ENCODE data around the gene AGBL1.

Gene AGBL1

DNA sequence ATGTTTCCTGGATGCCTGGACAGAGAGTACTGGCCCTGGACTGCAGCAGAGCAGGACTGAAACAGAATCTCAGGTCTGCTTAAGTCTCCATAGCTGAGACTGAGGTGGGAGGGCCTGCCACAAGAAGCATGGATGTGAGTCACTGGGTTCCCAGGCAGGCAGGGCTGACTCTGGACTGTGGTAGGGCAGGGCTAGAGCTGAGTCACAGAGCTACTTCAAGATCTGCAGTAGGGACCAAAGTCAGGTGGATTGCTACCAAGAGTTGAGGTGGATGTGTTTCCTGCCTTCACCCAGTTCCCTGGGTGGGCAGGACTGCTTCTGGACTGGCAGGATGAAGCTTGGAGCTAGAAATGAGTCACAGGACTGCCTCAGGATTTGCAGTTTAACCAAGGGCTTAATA is 282.9 kb downstream of the AGBL1 start:
- no peaks in the 10 kb centered on the region for H3K27me3 ChIP-seq (replicated peaks; ENCODE audit: control insufficient read depth, insufficient read depth, low read length)
- DNase-seq (ENCODE audit: extremely low read depth, insufficient read length) = no peak
- no peaks in the 10 kb centered on the region for H3K36me3 ChIP-seq (ENCODE audit: control insufficient read depth, insufficient read depth, low read length)
- no peak overlapping the region for H3K4me3 ChIP-seq (replicated peaks; ENCODE audit: low read depth, low read length)
- TF ChIP-seq, protein P1, sequence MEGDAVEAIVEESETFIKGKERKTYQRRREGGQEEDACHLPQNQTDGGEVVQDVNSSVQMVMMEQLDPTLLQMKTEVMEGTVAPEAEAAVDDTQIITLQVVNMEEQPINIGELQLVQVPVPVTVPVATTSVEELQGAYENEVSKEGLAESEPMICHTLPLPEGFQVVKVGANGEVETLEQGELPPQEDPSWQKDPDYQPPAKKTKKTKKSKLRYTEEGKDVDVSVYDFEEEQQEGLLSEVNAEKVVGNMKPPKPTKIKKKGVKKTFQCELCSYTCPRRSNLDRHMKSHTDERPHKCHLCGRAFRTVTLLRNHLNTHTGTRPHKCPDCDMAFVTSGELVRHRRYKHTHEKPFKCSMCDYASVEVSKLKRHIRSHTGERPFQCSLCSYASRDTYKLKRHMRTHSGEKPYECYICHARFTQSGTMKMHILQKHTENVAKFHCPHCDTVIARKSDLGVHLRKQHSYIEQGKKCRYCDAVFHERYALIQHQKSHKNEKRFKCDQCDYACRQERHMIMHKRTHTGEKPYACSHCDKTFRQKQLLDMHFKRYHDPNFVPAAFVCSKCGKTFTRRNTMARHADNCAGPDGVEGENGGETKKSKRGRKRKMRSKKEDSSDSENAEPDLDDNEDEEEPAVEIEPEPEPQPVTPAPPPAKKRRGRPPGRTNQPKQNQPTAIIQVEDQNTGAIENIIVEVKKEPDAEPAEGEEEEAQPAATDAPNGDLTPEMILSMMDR (IDR thresholded peaks at IDR 0.05; ENCODE audit: insufficient read depth, low read length, poor library complexity, severe bottlenecking) = no peak

DNA sequence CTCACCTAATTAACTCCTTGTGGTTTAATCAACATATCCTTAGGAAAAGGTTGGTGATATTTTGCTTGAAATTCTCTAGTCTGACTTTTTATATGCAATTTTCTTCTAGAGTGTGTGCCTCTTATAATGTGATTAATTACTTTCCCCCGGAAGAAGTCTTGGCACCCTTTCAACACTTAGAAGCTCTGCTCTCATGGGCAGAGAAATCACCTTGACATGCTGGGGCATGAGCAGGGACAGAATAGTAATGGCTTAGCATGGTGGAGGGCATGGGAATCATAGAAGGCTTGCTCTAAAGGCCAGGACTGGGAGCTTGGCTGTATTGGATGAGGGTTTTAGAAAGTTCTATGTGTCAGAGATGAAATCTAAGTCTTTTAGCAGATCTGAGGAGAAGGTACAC is 293.5 kb downstream of the AGBL1 start:
- TF ChIP-seq, protein P1 (IDR thresholded peaks at IDR 0.05; ENCODE audit: insufficient read depth, low read length, poor library complexity, severe bottlenecking) = no peak
- DNase-seq (ENCODE audit: extremely low read depth, insufficient read length) = no peak

DNA sequence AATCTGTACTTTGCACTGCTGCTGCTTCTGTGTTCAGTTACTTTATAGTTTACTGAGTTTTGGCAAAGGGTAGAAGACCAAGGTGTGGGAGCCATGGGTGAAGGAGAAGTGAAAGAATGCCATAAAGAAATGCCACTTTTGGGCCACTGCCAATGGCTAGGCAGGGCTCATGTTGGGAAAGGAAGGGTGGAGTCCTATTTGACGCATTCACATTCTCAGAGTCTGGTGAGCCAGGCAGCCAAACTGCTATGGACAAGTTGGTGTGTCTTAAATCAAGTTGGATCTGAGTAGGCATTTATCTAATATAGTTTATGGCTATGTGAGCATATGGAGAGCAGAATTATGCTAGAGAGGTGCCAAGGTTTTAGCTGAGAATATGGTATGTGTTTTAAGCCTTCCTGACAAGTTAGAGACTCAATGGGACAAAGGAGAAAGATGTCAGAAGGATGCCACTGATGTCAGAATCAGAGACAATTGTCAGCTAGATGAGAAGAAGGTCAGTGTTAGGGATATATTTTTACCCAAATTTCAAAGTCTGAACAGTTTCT is 296.1 kb downstream of the AGBL1 start:
- Histone ChIP-seq H3K36me3 (ENCODE audit: control insufficient read depth, insufficient read depth, low read length) (no peaks in the 10 kb centered on the region), H3K4me3 (replicated peaks; ENCODE audit: low read depth, low read length) (no peak overlapping the region), H3K27me3 (replicated peaks; ENCODE audit: control insufficient read depth, insufficient read depth, low read length) (no peaks in the 10 kb centered on the region)
- DNase-seq (ENCODE audit: extremely low read depth, insufficient read length) = no peak
- TF ChIP-seq, protein P1 (IDR thresholded peaks at IDR 0.05; ENCODE audit: insufficient read depth, low read length, poor library complexity, severe bottlenecking) = no peak

More for the DNA sequence above, 293.5 kb downstream of the AGBL1 start:
- no peak overlapping the region for H3K4me3 ChIP-seq (replicated peaks; ENCODE audit: low read depth, low read length)
- no peaks in the 10 kb centered on the region for H3K27me3 ChIP-seq (replicated peaks; ENCODE audit: control insufficient read depth, insufficient read depth, low read length)
- H3K36me3 ChIP-seq (ENCODE audit: control insufficient read depth, insufficient read depth, low read length) = no peaks in the 10 kb centered on the region

DNA sequence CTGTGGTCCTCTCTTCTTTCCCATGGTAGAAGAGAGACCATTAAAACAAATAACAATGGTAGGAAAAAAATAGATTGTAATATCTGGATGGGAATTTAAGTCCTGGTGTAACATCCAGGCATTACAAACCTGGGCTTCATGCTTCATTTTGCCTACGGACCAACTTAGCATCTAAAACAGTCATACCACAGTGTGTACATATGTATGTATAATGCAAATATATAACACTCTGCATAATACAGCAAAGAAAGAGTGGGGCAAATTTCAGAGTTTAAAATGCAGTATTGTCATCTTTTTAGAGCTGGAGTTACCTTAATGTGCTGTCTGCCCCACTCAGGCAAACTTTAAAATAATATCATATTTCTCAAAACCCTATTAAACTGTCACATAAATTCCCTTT is 298.2 kb downstream of the AGBL1 start:
- Histone ChIP-seq H3K27me3 (replicated peaks; ENCODE audit: control insufficient read depth, insufficient read depth, low read length) (no peaks in the 10 kb centered on the region), H3K4me3 (replicated peaks; ENCODE audit: low read depth, low read length) (no peak overlapping the region), H3K36me3 (ENCODE audit: control insufficient read depth, insufficient read depth, low read length) (no peaks in the 10 kb centered on the region)
- TF ChIP-seq, protein P1 (IDR thresholded peaks at IDR 0.05; ENCODE audit: insufficient read depth, low read length, poor library complexity, severe bottlenecking) = no peak
- no peak for DNase-seq (ENCODE audit: extremely low read depth, insufficient read length)

DNA sequence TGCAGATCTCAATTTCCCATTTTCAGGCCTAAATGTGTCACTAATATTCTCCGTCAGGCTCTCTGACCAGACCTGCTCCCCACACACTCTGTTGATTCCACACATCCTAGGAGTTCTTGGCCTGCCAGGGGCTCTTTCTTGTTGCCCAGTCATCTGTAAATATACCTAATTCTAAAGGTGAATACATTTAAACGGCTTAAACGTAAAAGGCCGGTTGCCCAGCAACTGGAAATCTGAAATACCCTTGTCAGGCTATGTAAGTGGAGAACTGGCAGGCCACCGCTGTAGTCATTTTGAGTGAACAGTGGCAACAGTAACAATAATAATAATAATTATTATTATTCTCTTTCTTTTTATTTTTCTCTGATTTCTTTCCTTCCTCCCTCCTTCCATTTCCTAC is 302.7 kb downstream of the AGBL1 start:
- Histone ChIP-seq H3K4me3 (replicated peaks; ENCODE audit: low read depth, low read length) (no peak overlapping the region), H3K27me3 (replicated peaks; ENCODE audit: control insufficient read depth, insufficient read depth, low read length) (no peaks in the 10 kb centered on the region), H3K36me3 (ENCODE audit: control insufficient read depth, insufficient read depth, low read length) (no peaks in the 10 kb centered on the region)
- TF ChIP-seq, protein P1 (IDR thresholded peaks at IDR 0.05; ENCODE audit: insufficient read depth, low read length, poor library complexity, severe bottlenecking) = no peak
- DNase-seq (ENCODE audit: extremely low read depth, insufficient read length) = no peak

DNA sequence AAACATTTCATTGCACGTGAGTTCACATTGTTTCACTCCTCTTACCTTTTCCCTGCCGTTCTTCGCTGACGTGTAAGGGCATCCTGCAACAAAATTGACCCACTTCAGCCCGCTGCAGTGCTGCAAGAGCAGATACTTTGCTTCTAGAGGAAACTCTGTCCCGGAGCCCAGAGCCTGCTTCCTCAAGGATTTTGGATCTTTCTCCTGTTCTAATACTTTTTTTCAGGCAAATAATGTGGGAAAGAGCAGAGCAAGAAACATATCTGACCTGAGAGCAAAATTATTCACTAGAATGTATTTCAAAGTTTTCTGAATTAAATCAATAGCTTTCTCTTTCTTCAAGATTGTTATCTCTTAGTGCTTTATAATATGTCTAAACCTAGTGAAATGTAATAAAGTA is 303.9 kb downstream of the AGBL1 start:
- H3K27me3 ChIP-seq (replicated peaks; ENCODE audit: control insufficient read depth, insufficient read depth, low read length) = no peaks in the 10 kb centered on the region
- TF ChIP-seq, protein P1 (IDR thresholded peaks at IDR 0.05; ENCODE audit: insufficient read depth, low read length, poor library complexity, severe bottlenecking) = no peak
- H3K36me3 ChIP-seq (ENCODE audit: control insufficient read depth, insufficient read depth, low read length) = no peaks in the 10 kb centered on the region
- no peak overlapping the region for H3K4me3 ChIP-seq (replicated peaks; ENCODE audit: low read depth, low read length)
- no peak for DNase-seq (ENCODE audit: extremely low read depth, insufficient read length)
